Smooth muscle cell of the brain vasculature (primary cell): ENCODE data around the gene PTPRU.
"Not testable (repeated sequence)": the region's sequence is repeated elsewhere in the genome, so short reads cannot be mapped to it uniquely, and the experiment has no call there.

ENCODE experiments used
- DNase-seq: peaks from one replicate; pipeline ENCODE4 v3.0.0-alpha.2; 2012; ENCODE audit warnings: low read depth, low spot score

The PTPRU gene

DNA sequence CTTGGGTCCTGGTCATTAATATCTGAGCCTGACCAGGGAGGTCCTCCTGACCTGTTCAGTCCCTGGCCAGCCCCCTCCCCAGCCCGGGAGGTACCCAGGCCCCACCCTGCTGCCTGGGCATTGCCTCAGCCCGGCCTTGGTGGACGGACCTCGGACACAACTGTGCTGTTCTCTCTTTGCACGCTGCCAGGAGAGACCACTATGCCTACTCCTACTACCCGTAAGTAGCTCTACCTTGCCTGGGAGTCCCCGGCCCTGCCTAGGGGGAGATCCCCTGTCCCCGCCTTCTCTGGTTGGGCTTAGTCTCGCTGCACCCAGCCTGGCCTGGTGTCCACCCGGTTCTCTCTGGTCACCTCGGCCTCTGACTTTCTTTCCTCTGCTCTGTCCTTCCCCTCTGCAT, 53.2 kb downstream of the PTPRU start:
- no peak for DNase-seq

DNA sequence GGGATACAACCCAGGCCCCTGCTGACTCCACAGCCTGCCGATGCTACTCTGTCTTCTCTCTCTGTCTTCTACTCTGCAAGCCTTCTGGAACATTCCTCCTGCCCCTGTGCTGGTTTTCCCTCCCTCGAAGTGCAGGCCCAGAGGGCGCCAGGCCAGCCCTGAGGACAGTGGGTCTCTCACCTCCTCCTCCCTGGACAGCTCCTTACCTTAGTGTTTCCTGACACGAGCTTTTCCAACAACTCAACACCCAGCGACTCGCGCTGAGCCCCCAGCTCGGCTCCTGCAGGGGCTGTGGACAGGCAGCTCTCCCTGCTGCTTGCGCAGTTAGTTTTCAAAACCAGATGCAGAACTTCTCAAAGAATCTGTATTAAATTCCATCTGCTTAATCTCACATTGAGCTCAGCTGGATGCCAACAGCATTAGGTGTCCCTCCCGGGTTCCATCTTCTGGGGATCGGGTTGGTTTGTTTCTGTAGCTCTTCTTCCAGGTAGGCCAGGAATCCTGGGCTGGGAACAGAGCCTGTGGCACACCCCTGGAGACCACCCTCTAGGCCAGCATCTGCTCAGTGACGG, 54.2 kb downstream of the PTPRU start:
- no peak for DNase-seq

DNA sequence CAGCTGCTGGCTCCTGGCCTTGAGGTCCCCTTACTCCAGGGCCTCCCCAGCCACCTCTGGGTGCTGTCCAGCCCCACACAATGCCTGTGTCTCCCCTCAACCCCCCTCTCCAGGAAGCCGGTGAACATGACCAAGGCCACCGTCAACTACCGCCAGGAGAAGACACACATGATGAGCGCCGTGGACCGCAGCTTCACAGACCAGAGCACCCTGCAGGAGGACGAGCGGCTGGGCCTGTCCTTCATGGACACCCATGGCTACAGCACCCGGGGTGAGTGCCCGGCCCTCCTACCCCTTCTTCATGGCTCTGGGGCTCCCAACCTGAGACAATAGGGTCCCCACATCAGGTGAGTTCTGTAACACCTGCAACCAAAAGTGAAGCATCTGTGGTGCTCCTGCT, 55.4 kb downstream of the PTPRU start:
- DNase-seq: no peak

DNA sequence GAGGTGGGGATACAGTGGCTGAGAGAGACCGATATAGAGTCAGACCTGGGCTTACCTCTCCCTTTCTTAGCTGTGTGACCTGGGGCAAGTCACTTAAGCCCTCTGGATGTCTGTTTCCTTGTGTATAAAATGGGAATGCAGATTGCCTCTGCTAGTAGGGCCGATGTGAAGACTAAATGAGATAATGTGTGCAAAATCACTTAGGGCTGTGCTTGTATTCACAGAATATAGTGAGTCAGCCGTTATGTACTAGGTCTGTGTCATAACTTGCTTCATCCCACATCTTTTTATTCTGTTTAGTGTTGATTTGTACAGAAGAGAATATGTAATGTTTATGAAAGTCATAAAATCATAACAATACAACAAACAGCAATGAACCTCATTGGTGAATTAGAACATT, 56.0 kb downstream of the PTPRU start:
- DNase-seq: no peak

- DNase-seq: no peak
Measured at GRCh38 chr1:29297450-29297849, 61.1 kb downstream of the PTPRU start.

- DNase-seq: no peak
Measured at GRCh38 chr1:29298246-29298645, 61.9 kb downstream of the PTPRU start.

DNA sequence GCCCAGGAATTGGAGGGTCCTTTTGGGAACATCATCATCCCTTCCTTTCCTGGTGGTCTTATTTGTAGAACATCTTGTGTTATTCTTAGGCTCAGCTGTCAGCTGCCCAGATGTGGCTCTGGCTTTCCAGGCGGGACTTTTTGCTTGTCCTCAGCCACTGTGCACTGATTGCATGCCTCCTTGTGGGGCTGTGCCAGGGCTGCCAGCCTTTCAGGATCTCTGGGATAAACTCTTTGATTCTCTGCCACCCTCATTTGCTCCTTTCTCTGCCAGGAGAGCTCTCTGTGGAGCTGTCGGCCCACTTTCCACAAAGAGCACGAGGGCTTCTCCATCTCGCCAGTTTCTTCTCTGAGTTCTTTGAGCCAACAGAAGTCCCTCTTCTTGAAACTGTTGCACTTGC, 63.1 kb downstream of the PTPRU start:
- no peak for DNase-seq

- not testable (repeated sequence) for DNase-seq
Measured at GRCh38 chr1:29301732-29302131, 65.4 kb downstream of the PTPRU start.

DNA sequence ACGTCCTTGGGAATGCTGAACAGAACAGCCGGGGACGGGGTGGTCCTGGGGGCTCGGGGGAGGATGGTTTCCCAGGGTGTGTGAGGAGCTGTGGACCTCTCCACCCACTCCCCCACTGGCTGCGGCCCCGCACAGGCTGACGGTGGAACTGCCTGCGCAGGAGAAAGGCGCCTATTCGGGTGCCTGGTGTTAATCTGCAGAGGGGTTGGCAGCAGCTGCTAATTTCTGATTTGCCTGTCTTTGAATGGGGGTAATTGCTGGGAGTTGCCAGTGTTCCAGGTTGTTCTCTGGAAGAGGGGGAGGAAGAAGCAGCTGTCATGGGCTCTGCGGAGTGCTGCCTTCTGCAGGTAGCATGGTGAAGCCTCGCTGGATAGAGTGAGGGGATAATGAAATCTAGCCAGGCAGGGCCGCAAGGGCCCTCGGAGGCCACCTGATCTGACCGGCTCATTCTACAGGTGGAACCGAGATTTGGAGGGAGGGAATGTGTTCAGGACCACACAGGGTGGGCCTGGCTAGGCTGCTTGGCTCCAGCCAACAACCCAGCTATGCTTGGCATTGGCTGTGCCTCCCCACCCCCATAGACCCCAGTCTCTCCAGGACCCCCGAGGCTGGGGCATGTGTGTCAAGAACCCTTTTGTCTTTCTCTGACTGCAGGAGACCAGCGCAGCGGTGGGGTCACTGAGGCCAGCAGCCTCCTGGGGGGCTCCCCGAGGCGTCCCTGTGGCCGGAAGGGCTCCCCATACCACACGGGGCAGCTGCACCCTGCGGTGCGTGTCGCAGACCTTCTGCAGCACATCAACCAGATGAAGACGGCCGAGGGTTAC, 67.1 kb downstream of the PTPRU start:
- no peak for DNase-seq

DNA sequence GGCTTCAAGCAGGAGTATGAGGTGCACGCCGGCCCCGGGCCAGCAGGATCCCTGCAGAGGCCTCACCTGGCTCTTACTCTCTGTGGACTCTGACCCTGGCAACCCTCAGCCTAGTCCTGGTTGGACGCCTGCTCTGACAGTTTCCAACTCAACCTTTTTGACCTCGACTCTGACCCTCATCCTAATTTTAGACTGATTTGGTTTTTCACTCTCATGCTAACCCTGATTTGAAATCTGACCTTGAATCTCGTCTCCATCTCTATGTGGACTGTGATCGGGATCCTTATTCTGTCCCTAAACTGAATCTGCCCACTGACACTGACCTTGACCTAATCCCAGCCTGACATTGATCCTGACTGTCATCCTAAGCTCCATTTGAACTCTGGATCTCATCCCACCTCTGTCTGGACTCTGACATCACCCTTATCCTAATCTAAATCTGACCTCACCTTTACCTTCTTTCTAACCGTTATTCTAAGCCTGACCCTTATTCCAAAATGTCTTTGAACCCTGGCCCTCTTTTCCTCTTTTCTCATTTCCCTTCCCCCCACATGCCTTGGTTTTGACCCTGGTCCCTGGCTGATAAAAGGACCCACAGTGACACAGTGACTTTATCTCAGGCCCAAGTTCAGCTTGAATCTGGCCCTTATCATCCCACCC, 67.8 kb downstream of the PTPRU start:
- no peak for DNase-seq

GRCh38 chr1:29305943-29306342, 69.6 kb downstream of the PTPRU start:
- DNase-seq: no peak

DNA sequence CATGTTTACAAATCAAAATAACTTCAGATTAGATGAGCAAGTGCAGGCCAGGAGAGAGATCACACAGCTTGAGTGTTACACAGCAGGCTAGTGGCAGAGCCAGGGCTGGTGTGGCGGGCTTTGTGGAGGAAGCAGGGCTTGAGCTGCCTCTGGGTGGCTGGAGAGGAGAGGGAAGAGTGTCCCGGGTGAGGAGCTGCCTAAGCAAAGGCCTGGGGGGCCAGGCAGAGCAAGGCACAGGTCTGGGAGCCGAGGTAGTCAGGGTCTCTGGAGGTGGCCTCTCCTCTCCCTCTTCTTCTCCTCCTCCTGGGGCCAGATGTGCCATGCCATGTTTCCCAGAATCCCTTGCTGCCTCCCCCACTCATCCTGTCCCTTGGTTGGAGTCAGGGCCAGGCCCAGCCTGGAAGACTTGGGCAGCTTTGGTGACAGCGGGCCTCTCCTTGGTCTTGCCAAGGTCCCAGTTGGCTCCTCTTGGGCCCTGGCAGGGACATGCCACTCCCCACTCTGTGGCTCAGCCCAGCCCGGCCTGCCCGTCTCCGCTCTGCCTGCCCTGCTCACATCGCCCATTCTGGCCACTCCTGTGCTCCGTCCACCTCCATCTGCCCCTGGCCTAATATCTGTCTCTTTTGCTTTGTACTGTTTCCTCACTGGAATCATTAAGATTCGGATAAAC, 70.3 kb downstream of the PTPRU start:
- DNase-seq: no peak

DNA sequence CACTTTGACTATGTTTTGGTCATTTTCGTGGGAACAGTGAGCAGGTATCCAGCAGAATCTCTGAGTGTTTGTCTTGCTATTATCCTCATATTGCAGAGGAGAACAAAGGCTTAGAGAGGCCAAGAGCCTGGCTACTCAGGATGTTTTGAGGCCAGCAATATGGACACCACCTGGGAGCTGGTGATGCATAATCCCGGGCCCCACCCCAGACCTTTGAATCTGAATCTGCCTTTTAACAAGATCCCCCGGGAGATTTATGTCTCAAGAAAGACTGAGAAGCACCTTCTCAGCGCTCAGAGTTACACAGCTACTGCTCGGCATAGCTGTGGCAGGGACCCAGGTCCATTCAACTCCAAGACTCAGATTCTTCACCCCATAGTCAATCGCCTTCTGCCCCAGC, 72.8 kb downstream of the PTPRU start:
- no peak for DNase-seq

- no peak for DNase-seq
Measured at GRCh38 chr1:29309621-29310020, 73.3 kb downstream of the PTPRU start.

DNA sequence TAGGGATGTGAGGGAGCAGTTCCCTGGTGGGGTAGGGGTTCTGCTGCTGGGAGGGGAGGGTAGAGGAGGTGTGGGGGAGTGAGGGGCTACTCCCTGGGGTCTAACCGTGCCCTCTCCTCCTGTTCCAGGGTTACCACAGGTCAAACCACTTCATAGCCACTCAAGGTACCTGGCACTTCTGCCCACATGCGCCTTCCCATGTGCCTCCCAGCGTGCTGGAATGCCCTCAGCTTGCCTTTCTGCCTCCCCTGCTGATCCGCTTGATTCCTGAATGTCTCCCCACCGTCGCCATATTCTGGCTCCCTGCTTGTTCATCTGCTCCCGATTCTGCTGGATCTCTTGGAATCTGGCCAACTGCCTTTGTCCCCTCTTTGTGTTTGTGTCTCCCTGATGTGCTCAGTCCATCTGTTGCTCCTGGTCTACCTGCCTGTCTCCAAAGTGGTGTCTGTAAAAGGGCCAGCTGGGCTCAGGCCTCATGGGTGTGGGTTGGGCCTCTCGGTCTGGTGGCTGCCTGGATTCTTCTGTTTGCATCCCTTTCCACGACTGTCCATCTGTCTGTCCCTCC, 74.4 kb downstream of the PTPRU start:
- DNase-seq: no peak

DNA sequence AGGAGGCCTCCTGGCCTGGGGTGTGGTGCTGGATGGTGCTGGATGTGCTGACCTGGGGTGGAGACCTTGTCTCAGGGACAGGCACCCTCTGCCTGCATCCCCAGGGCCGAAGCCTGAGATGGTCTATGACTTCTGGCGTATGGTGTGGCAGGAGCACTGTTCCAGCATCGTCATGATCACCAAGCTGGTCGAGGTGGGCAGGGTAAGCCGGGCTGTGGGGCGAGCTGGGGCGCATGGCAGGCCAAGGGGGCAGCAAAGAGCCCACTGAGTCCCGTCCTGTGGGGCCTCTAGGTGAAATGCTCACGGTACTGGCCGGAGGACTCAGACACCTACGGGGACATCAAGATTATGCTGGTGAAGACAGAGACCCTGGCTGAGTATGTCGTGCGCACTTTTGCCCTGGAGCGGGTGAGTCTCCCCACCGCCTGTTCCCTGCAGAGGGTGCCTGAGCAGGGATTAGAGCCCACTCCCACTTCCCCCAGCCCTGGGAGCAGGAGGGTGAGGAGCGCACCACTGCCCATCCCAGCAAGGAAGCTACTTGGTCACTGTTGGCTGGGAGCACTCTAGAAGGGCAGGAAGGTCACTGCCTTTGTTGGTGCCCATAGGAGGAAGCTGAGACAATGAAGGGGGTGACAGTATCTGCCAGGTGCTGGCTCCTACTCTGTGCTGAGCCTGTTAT, 75.2 kb downstream of the PTPRU start:
- no peak for DNase-seq

GRCh38 chr1:29312469-29313461, 76.4 kb downstream of the PTPRU start:
- DNase-seq: no peak

DNA sequence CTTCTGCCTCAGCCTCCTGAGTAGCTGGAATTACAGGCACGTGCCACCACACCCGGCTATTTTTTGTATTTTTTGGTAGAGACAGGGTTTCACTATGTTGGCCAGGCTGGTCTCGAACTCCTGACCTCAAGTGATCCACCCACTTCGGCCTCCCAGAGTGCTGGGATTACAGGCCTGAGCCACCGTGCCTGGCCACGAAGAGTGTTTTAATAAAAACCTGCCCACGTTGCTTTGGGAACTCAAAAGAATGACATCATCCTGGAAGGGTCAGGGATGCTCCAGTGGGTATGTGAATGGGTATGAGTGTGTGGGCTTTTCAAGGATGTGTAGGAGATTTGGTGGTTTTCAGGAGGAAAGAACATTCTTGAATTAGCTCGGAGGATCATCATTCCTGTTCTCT, 78.4 kb downstream of the PTPRU start:
- DNase-seq: not testable (repeated sequence)

DNA sequence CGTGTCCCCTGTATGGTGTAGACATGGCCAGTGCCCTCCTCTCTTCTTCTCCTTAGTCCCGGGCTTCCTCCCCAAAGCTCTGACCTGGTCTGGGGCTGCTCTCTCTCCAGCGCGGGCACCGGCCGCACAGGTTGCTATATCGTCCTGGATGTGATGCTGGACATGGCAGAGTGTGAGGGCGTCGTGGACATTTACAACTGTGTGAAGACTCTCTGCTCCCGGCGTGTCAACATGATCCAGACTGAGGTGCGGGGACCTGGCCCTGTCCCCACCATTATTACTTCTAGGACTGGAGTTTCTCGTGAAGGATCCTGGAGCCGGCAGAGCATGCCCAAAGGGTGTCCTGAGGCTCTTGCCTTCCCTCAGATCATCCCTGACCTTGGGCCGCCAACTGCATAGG, 78.9 kb downstream of the PTPRU start:
- no peak for DNase-seq

DNA sequence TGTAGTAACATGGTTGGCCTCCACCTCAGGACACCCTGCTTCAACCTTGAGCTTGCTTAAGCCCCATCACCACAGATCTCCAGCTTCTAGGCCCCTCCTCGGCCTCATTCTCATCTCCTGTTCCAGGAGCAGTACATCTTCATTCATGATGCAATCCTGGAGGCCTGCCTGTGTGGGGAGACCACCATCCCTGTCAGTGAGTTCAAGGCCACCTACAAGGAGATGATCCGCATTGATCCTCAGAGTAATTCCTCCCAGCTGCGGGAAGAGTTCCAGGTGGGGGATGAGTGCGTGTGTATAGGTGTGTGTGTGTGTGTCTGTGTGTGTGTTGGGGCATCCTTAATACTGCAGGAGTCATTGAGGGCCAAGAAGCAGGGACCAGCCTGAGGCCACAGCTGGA, 79.6 kb downstream of the PTPRU start:
- DNase-seq: no peak
